HepG2 (cell line): ENCODE results near the gene CNTD1. TPM values are rescaled to one million over a fixed set of nuclear protein-coding genes. Genes with fewer than 3 reads are reported as not detected.

Source experiments
- ATAC-seq: fragments of 200-7000 bp; cut with Tn5 transposase; 3 replicates; pipeline ENCODE4 v1.9.1; 2020; ENCODE audit warnings: mild to moderate bottlenecking, moderate library complexity
- BruUV-seq: library from RNA; stranded (reverse); fragments of 400-500 nt; replicated peaks from 2 replicates; lab custom pipeline; 2021; lab: Mats Ljungman, UMichigan
- CTCF ChIA-PET: fragments of 300-600 bp; formaldehyde crosslinking; extraction: SDS; loops from one replicate; lab custom pipeline; 2021; ENCODE audit warnings: low total read pairs, inconsistent platforms, low intra/inter-chr PET ratio; lab: Yijun Ruan, JAX
- POLR2A ChIA-PET: fragments of 350-600 bp; sonication (Branson Sonifier 250); formaldehyde crosslinking; loops from one replicate; lab custom pipeline; 2020; ENCODE audit warnings: antibody characterized with exemption, inconsistent platforms; lab: Yijun Ruan, JAX
- DNase-seq: peaks from one replicate; pipeline ENCODE4 v3.0.0-alpha.2; 2015; ENCODE audit warnings: low spot score
- FAIRE-seq: peaks from 3 replicates; lab custom pipeline; 2011; peaks lifted over from hg19 to GRCh38; lab: Jason Lieb, UNC
- H2AFZ ChIP-seq: one replicate; pipeline ENCODE4 v1.6.1; 2011; ENCODE audit warnings: low read length, inconsistent platforms
- H3K27ac ChIP-seq: fragments of 300-600 bp; 3 replicates; pipeline ENCODE4 v1.8.0; 2011; ENCODE audit warnings: mixed run types, mild to moderate bottlenecking, mixed read lengths, low read length, inconsistent platforms; ENCODE audit not compliant: insufficient read depth; ENCODE audit errors: extremely low read length
- H3K27me3 ChIP-seq, 2 experiments: fragments of 200-600 bp in 1 of 2; 2 replicates in 1 of 2; 3 replicates in 1 of 2; pipeline versions ENCODE4 v1.6.0 to v1.8.0; 2011; ENCODE audit warnings: low read length in 2 of 2, mild to moderate bottlenecking in 2 of 2, moderate library complexity in 2 of 2, inconsistent platforms in 1 of 2; ENCODE audit not compliant: insufficient read depth in 2 of 2, control insufficient read depth in 1 of 2
- H3K36me3 ChIP-seq, 2 experiments: fragments of 200-600 bp in 1 of 2; replicated peaks in 1 of 2; 2 replicates in 1 of 2; 3 replicates in 1 of 2; pipeline versions ENCODE4 v1.5.1 to v1.8.0; 2011; ENCODE audit warnings: low read length in 2 of 2, inconsistent platforms in 1 of 2; ENCODE audit not compliant: insufficient read depth in 2 of 2, control insufficient read depth in 1 of 2
- H3K4me1 ChIP-seq: 2 replicates; pipeline ENCODE4 v1.5.1; 2012; ENCODE audit warnings: low read length, inconsistent platforms; ENCODE audit not compliant: insufficient read depth
- H3K4me2 ChIP-seq: 2 replicates; pipeline ENCODE4 v1.6.0; 2011; ENCODE audit warnings: low read depth, low read length, inconsistent platforms
- H3K4me3 ChIP-seq, 3 experiments: fragments of 200-600 bp in 1 of 3; sonication (generic), shearing (Covaris generic) in 1 of 3; replicated peaks in 1 of 3; 2 replicates each; pipeline ENCODE4 v1.5.1; 2011 to 2016; ENCODE audit warnings: low read length in 3 of 3, inconsistent platforms in 2 of 3, low read depth in 2 of 3, mild to moderate bottlenecking in 2 of 3, control low read depth in 1 of 3, mixed read lengths in 1 of 3; ENCODE audit not compliant: insufficient read depth in 1 of 3
- H3K79me2 ChIP-seq: one replicate; pipeline ENCODE4 v1.6.1; 2011; ENCODE audit warnings: low read length, inconsistent platforms; ENCODE audit not compliant: insufficient read depth
- H3K9ac ChIP-seq: 2 replicates; pipeline ENCODE4 v1.6.0; 2011; ENCODE audit warnings: mild to moderate bottlenecking, low read depth, low read length, inconsistent platforms; ENCODE audit not compliant: insufficient read depth
- H3K9me3 ChIP-seq: 2 replicates; pipeline ENCODE4 v1.5.1; 2012; ENCODE audit warnings: mild to moderate bottlenecking, low read length
- H4K20me1 ChIP-seq: 2 replicates; pipeline ENCODE4 v1.6.0; 2011; ENCODE audit warnings: inconsistent platforms, mild to moderate bottlenecking, low read length, moderate library complexity; ENCODE audit not compliant: insufficient read depth
- CBX1 ChIP-seq: IDR thresholded peaks from one replicate; pipeline ENCODE4 v1.6.1; 2016; ENCODE audit warnings: antibody characterized with exemption, low read depth
- FOXA1 ChIP-seq, 2 experiments: fragments of 450-650 bp in 1 of 2; sonication (generic) in 1 of 2; formaldehyde crosslinking in 1 of 2; IDR thresholded peaks; 2 replicates each; pipeline versions ENCODE4 v1.4.0 to v1.6.1; 2016 to 2020; ENCODE audit warnings: missing genetic modification reagents in 1 of 2
- KMT2B ChIP-seq: IDR thresholded peaks from 2 replicates; pipeline ENCODE4 v1.6.1; 2016; ENCODE audit warnings: missing genetic modification reagents, missing compliant biosample characterization
- MAF1 ChIP-seq: sonication (generic); formaldehyde crosslinking; IDR thresholded peaks from 2 replicates; pipeline ENCODE4 v1.5.0; 2020; ENCODE audit warnings: missing genetic modification reagents, borderline replicate concordance
- NFE2L2 ChIP-seq: fragments of 150-350 bp; IDR thresholded peaks from 2 replicates; pipeline ENCODE4 v1.6.1; 2014; ENCODE audit warnings: low read length
- NR2C2 ChIP-seq: sonication (generic); formaldehyde crosslinking; IDR thresholded peaks from 2 replicates; pipeline ENCODE4 v1.4.0; 2020; ENCODE audit warnings: missing genetic modification reagents, mild to moderate bottlenecking, moderate library complexity, borderline replicate concordance
- SALL2 ChIP-seq: sonication (generic); formaldehyde crosslinking; IDR thresholded peaks from 2 replicates; pipeline ENCODE4 v1.8.1; 2023; ENCODE audit warnings: mild to moderate bottlenecking, missing genetic modification reagents, inconsistent platforms
- SUZ12 ChIP-seq: fragments of 150-350 bp; IDR thresholded peaks from 2 replicates; pipeline ENCODE4 v1.6.1; 2014; ENCODE audit warnings: low read depth, low read length
- TCF7 ChIP-seq: sonication (generic); IDR thresholded peaks from 2 replicates; pipeline ENCODE4 v1.6.1; 2016; ENCODE audit warnings: antibody characterized with exemption, low read depth
- TP53 ChIP-seq: sonication (generic); formaldehyde crosslinking; conservative IDR thresholded peaks from 2 replicates; pipeline ENCODE4 v1.4.0; 2020; ENCODE audit warnings: missing genetic modification reagents
- ZC3H13 ChIP-seq: sonication (generic); formaldehyde crosslinking; IDR thresholded peaks from 2 replicates; pipeline ENCODE4 v1.8.1; 2023; ENCODE audit warnings: mild to moderate bottlenecking, missing genetic modification reagents, moderate library complexity
- ZFP36L2 ChIP-seq: sonication (generic); formaldehyde crosslinking; IDR thresholded peaks from 2 replicates; pipeline ENCODE4 v1.4.0; 2020; ENCODE audit warnings: missing genetic modification reagents
- ZNF749 ChIP-seq: sonication (generic); formaldehyde crosslinking; IDR thresholded peaks from 2 replicates; pipeline ENCODE4 v1.8.0; 2022; ENCODE audit warnings: mild to moderate bottlenecking, missing genetic modification reagents, moderate library complexity, borderline replicate concordance
- ZNF850 ChIP-seq: sonication (generic); formaldehyde crosslinking; conservative IDR thresholded peaks from 2 replicates; pipeline ENCODE4 v1.9.0; 2021; ENCODE audit warnings: mild to moderate bottlenecking, missing genetic modification reagents
- WGBS: methylation state at CpG from one replicate; pipeline ENCODE4 v1.1.6; 2017; ENCODE audit warnings: low lambda C conversion rate; 5-methylcytosine and 5-hydroxymethylcytosine counted together
- in situ Hi-C: cut with HindIII; loops from 2 replicates; pipeline ENCODE4 v1.10.0; 2017; ENCODE audit warnings: low pct_unique_long_range_greater_than_20kb; ENCODE audit not compliant: extremely low pct_ligation_motif_present
- intact Hi-C: fragments of 100-400 bp; cut with micrococcal nuclease; formaldehyde crosslinking; loops from one replicate; pipeline ENCODE4 v1.10.0; 2022; ENCODE audit not compliant: unreplicated experiment
- polyA plus RNA-seq, 8 experiments: library from polyadenylated mRNA; depleted of rRNA in 3 of 8; stranded (reverse) in 7 of 8; unstranded in 1 of 8; fragments of >200 nt; fragmentation: Illumina TruSeq in 4 of 8; extraction: Trizol in 4 of 8; gene quantifications; 2 replicates each; pipeline versions ENCODE4 v1.2.1 to v1.2.3, GENCODE V29; 2011 to 2016; ENCODE audit warnings: low read depth in 4 of 8, missing spikeins in 1 of 8, mixed read lengths in 1 of 8; ENCODE audit not compliant: insufficient read depth in 1 of 8
- total RNA-seq, 5 experiments: library from RNA; depleted of rRNA; stranded (reverse); fragments of >200 nt; fragmentation: Illumina TruSeq; extraction: Trizol; gene quantifications; 2 replicates each; pipeline ENCODE4 v1.2.3, GENCODE V29; 2016; ENCODE audit warnings: low read depth in 1 of 5
- TF ChIP-seq, protein P1 (sequence below): conservative IDR thresholded peaks from 2 replicates; pipeline ENCODE4 v1.6.1; 2018; ENCODE audit warnings: missing genetic modification reagents
- TF ChIP-seq, protein P2 (sequence below): IDR thresholded peaks from 2 replicates; pipeline ENCODE4 v1.6.1; 2016; ENCODE audit warnings: missing genetic modification reagents, missing compliant biosample characterization
- TF ChIP-seq, protein P3 (sequence below): sonication (generic); formaldehyde crosslinking; IDR thresholded peaks from 2 replicates; pipeline ENCODE4 v1.9.0; 2021; ENCODE audit warnings: missing genetic modification reagents, mild to moderate bottlenecking, borderline replicate concordance
- TF ChIP-seq, protein P4 (sequence below): fragments of 450-650 bp; IDR thresholded peaks from 2 replicates; pipeline ENCODE4 v1.6.1; 2017; ENCODE audit warnings: mild to moderate bottlenecking

CNTD1 gene
- total and polyA plus RNA-seq, 2 of the 13 experiments (the other 11 are each of a cell fraction or from before 2014, with no cell fraction given) = 0.11 to 0.15 TPM

DNA sequence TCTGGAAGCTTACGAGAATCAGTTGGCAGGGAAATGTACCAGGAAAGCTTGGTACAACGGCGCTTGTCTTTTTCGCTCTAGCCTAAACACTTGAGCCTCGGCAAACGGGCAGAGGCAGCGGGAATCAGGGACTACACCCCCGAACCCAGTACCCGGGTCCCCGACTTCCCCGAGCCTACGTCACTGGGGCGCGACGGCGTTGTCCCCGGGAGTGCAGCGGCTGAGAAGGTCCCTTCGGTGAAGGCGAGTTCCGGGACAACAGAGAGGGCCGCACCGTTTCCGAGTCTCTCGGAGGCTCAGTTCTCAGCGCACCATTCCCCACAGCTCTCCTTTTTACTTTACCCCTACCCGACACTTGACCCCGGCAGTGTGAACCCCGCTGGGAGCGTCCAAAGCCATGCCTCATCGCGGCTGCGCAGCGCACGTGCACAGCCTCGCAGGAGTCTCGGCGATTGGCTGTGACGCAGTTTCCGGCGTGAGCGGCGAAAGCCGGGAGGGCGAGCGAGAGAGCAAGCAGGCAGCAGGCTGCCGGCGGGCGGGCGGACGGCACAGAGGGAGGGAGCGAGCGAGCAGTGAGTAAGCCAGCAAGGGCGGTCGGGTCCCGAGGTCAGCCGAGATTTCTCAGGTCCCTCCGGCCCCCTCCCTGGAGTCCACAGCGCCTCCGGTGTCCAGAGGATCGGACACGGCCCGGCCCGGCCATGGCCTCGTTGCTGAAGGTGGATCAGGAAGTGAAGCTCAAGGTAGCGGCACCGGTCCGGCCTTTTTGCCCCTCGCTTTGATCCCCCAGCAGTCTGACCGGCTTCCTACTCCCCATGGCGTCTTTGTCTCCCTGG is 34.5 kb downstream of the CNTD1 start, which contains the start of gene PSME3:
Gene PSME3, plus strand, starts transcription at position 464 of the 833 bp plus-strand sequence. Its CDS starts 235 bp downstream, at position 699.
- WGBS = under 1% methylated on average over 46 of the region's 71 CpGs
- ATAC-seq (peak; percentile 95), DNase-seq (peak; percentile 88), FAIRE-seq (peak; percentile 79)
- Histone ChIP-seq H3K4me2 (peak within 1 kb of the TSS; percentile 92), H3K36me3 (peaks cover 10 to 22% of the 10 kb centered on the region in 2 experiments), H2AFZ (peak within 1 kb of the TSS; percentile 86), H3K4me3 (peak within 1 kb of the TSS; percentile 92 to 98 (median 92)), H3K4me1 (peaks cover 40% of the 10 kb centered on the region), H3K27ac (peak within 1 kb of the TSS; percentile 90), H3K27me3 (no peaks in the 10 kb centered on the region; a peak in 1 of 5 replicates), H3K79me2 (peaks cover 38% of the 10 kb centered on the region), H3K9me3 (no peaks in the 10 kb centered on the region), H4K20me1 (no peaks in the 10 kb centered on the region), H3K9ac (peak within 1 kb of the TSS; percentile 94)
- intact Hi-C loops (loop anchor here (5.0 kb wide), 1 partner anchor 164 kb away; the partner anchor contains the start of gene RPL27), in situ Hi-C loops (no loop called here)
- ChIA-PET CTCF (no interaction called here), POLR2A (interaction anchor here (0.6 to 5.9 kb wide), 28 partner anchors 9 to 266 kb away, joined by 3 to 73 read pairs (median 5); partner anchors contain the start of genes AOC2, BECN1, CNTD1 and COA3)
- BruUV-seq = TSS peak; percentile 90
- TF ChIP-seq ZC3H13 (CRISPR knock-in tag) (peak; percentile 92), ZNF850 (no peak; the same call in 1 of the 2 replicates), TCF7 (no peak), NR2C2 (CRISPR knock-in tag) (peak; percentile 92), SUZ12 (no peak), MAF1 (no peak), TP53 (CRISPR knock-in tag) (peak; percentile 90), SALL2 (CRISPR knock-in tag) (peak; percentile 99), NFE2L2 (no peak), CBX1 (no peak), KMT2B (CRISPR knock-in tag) (peak; percentile 97), ZNF749 (peak; percentile 71; the same call in 1 of the 2 replicates), FOXA1 (IDR thresholded peaks at IDR 0.05) (no peak), FOXA1 (CRISPR knock-in tag; IDR thresholded peaks at IDR 0.05) (peak; percentile 69), ZFP36L2 (CRISPR knock-in tag) (no peak)
- TF ChIP-seq, protein P1, sequence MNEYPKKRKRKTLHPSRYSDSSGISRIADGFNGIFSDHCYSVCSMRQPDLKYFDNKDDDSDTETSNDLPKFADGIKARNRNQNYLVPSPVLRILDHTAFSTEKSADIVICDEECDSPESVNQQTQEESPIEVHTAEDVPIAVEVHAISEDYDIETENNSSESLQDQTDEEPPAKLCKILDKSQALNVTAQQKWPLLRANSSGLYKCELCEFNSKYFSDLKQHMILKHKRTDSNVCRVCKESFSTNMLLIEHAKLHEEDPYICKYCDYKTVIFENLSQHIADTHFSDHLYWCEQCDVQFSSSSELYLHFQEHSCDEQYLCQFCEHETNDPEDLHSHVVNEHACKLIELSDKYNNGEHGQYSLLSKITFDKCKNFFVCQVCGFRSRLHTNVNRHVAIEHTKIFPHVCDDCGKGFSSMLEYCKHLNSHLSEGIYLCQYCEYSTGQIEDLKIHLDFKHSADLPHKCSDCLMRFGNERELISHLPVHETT (CRISPR knock-in tag) = peak; percentile 61; the same call in 1 of the 2 replicates
- TF ChIP-seq, protein P2, sequence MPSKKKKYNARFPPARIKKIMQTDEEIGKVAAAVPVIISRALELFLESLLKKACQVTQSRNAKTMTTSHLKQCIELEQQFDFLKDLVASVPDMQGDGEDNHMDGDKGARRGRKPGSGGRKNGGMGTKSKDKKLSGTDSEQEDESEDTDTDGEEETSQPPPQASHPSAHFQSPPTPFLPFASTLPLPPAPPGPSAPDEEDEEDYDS (CRISPR knock-in tag) = peak; percentile 81
- TF ChIP-seq, protein P3, sequence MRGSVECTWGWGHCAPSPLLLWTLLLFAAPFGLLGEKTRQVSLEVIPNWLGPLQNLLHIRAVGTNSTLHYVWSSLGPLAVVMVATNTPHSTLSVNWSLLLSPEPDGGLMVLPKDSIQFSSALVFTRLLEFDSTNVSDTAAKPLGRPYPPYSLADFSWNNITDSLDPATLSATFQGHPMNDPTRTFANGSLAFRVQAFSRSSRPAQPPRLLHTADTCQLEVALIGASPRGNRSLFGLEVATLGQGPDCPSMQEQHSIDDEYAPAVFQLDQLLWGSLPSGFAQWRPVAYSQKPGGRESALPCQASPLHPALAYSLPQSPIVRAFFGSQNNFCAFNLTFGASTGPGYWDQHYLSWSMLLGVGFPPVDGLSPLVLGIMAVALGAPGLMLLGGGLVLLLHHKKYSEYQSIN = no peak; the same call in 1 of the 2 replicates
- TF ChIP-seq, protein P4, sequence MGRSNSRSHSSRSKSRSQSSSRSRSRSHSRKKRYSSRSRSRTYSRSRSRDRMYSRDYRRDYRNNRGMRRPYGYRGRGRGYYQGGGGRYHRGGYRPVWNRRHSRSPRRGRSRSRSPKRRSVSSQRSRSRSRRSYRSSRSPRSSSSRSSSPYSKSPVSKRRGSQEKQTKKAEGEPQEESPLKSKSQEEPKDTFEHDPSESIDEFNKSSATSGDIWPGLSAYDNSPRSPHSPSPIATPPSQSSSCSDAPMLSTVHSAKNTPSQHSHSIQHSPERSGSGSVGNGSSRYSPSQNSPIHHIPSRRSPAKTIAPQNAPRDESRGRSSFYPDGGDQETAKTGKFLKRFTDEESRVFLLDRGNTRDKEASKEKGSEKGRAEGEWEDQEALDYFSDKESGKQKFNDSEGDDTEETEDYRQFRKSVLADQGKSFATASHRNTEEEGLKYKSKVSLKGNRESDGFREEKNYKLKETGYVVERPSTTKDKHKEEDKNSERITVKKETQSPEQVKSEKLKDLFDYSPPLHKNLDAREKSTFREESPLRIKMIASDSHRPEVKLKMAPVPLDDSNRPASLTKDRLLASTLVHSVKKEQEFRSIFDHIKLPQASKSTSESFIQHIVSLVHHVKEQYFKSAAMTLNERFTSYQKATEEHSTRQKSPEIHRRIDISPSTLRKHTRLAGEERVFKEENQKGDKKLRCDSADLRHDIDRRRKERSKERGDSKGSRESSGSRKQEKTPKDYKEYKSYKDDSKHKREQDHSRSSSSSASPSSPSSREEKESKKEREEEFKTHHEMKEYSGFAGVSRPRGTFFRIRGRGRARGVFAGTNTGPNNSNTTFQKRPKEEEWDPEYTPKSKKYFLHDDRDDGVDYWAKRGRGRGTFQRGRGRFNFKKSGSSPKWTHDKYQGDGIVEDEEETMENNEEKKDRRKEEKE = no peak
